HCT116 (cell line): ENCODE data around the gene TEK. TPM values are rescaled to one million over a fixed set of nuclear protein-coding genes. Genes with fewer than 3 reads are reported as not detected.

ENCODE experiments used
- ATAC-seq: fragments of 200-7000 bp; cut with Tn5 transposase; 2 replicates; pipeline ENCODE4 v1.9.1; 2020; ENCODE audit warnings: mild to moderate bottlenecking, moderate library complexity
- BruUV-seq: library from RNA; stranded (reverse); fragments of 400-500 nt; replicated peaks from 2 replicates; lab custom pipeline; 2021; lab: Mats Ljungman, UMichigan
- CTCF ChIA-PET: fragments of 300-600 bp; sonication (Branson Sonifier 250); formaldehyde crosslinking; loops from one replicate; lab custom pipeline; 2021; ENCODE audit warnings: antibody characterized with exemption; lab: Charles Lee
- POLR2A ChIA-PET: fragments of 300-600, 350-600 bp; sonication (Branson Sonifier 250); formaldehyde crosslinking; loops from one replicate; lab custom pipeline; 2021; ENCODE audit warnings: antibody characterized with exemption; lab: Charles Lee
- RAD21 ChIA-PET, 2 experiments: fragments of 300-600 bp; sonication (Branson Sonifier 250); formaldehyde crosslinking; loops; one replicate each; lab custom pipeline; 2023; ENCODE audit warnings: low total read pairs in 2 of 2; ENCODE audit not compliant: uncharacterized antibody in 2 of 2, unreplicated experiment in 2 of 2, low non-redundant PET in 1 of 2; lab: Charles Lee
- DNase-seq: peaks from one replicate; pipeline ENCODE4 v3.0.0-alpha.2; 2010; ENCODE audit warnings: low read depth, low spot score
- H2AFZ ChIP-seq: fragments of 200-600 bp; shearing (Covaris generic), sonication (generic); 2 replicates; pipeline ENCODE4 v1.6.1; 2017; ENCODE audit warnings: low read depth, mixed run types, mixed read lengths, antibody characterized with exemption, low read length; ENCODE audit not compliant: poor library complexity, severe bottlenecking
- H3K27ac ChIP-seq: 2 replicates; pipeline ENCODE4 v1.5.1; 2012; ENCODE audit warnings: low read depth, low read length
- H3K27me3 ChIP-seq: fragments of 200-600 bp; sonication (generic); 2 replicates; pipeline ENCODE4 v1.6.1; 2016; ENCODE audit warnings: mixed run types, low read length, mixed read lengths; ENCODE audit not compliant: insufficient read depth
- H3K36me3 ChIP-seq, 2 experiments: fragments of 200-500 bp in 1 of 2; fragments of 200-600 bp in 1 of 2; sonication (Bioruptor generic) in 1 of 2; sonication (generic) in 1 of 2; 2 replicates each; pipeline versions ENCODE4 v1.5.1 to v1.6.1; 2014 to 2016; ENCODE audit warnings: low read length in 2 of 2, inconsistent platforms in 1 of 2, mixed read lengths in 1 of 2, mixed run types in 1 of 2; ENCODE audit not compliant: insufficient read depth in 2 of 2, control insufficient read depth in 1 of 2
- H3K4me1 ChIP-seq, 2 experiments: fragments of 200-600 bp in 1 of 2; sonication (generic) in 1 of 2; 2 replicates each; pipeline versions ENCODE4 v1.5.1 to v1.6.1; 2012 to 2017; ENCODE audit warnings: low read length in 2 of 2, inconsistent platforms in 1 of 2, mild to moderate bottlenecking in 1 of 2, mixed read lengths in 1 of 2, mixed run types in 1 of 2, moderate library complexity in 1 of 2; ENCODE audit not compliant: insufficient read depth in 2 of 2, control insufficient read depth in 1 of 2
- H3K4me2 ChIP-seq: fragments of 200-600 bp; sonication (generic); 2 replicates; pipeline ENCODE4 v1.6.1; 2017; ENCODE audit warnings: mixed run types, low read length, mixed read lengths
- H3K4me3 ChIP-seq, 2 experiments: fragments of 200-600 bp in 1 of 2; sonication (generic) in 1 of 2; replicated peaks in 1 of 2; 2 replicates each; pipeline ENCODE4 v1.5.1; 2011 to 2016; ENCODE audit warnings: low read length in 2 of 2, control low read depth in 1 of 2, low read depth in 1 of 2, mild to moderate bottlenecking in 1 of 2, mixed read lengths in 1 of 2, mixed run types in 1 of 2
- H3K79me2 ChIP-seq: fragments of 200-600 bp; sonication (generic); 2 replicates; pipeline ENCODE4 v1.6.1; 2017; ENCODE audit warnings: mild to moderate bottlenecking, mixed run types, low read length, moderate library complexity, mixed read lengths; ENCODE audit not compliant: insufficient read depth
- H3K9ac ChIP-seq: fragments of 200-600 bp; sonication (generic); 2 replicates; pipeline ENCODE4 v1.6.1; 2016; ENCODE audit warnings: low read length, mixed read lengths
- H3K9me2 ChIP-seq: fragments of 200-600 bp; sonication (generic), shearing (Covaris generic); 2 replicates; pipeline ENCODE4 v1.6.1; 2017; ENCODE audit warnings: mixed run types, mild to moderate bottlenecking, moderate library complexity; ENCODE audit not compliant: insufficient read depth
- H3K9me3 ChIP-seq, 2 experiments: fragments of 200-500 bp in 1 of 2; fragments of 200-600 bp in 1 of 2; sonication (Bioruptor generic) in 1 of 2; sonication (generic) in 1 of 2; 2 replicates each; pipeline ENCODE4 v1.6.1; 2014 to 2017; ENCODE audit warnings: low read length in 2 of 2, mixed read lengths in 2 of 2, inconsistent platforms in 1 of 2, low read depth in 1 of 2, mild to moderate bottlenecking in 1 of 2, mixed run types in 1 of 2, moderate library complexity in 1 of 2; ENCODE audit not compliant: control insufficient read depth in 1 of 2, insufficient read depth in 1 of 2
- H4K20me1 ChIP-seq: fragments of 200-600 bp; sonication (generic), shearing (Covaris generic); 2 replicates; pipeline ENCODE4 v1.6.1; 2017; ENCODE audit warnings: mixed run types, mild to moderate bottlenecking, moderate library complexity; ENCODE audit not compliant: insufficient read depth
- EGR1 ChIP-seq: IDR thresholded peaks from 2 replicates; pipeline ENCODE4 v1.6.1; 2012; ENCODE audit warnings: low read depth
- ELF1 ChIP-seq: IDR thresholded peaks from 2 replicates; pipeline ENCODE4 v1.6.1; 2012; ENCODE audit warnings: low read depth, borderline replicate concordance
- JUND ChIP-seq: IDR thresholded peaks from 2 replicates; pipeline ENCODE4 v1.6.1; 2012
- SP1 ChIP-seq: IDR thresholded peaks from 2 replicates; pipeline ENCODE4 v1.6.1; 2012; ENCODE audit warnings: low read depth
- YY1 ChIP-seq: IDR thresholded peaks from 2 replicates; pipeline ENCODE4 v1.6.1; 2011; ENCODE audit warnings: low read length, low read depth, moderate library complexity, mild to moderate bottlenecking; ENCODE audit not compliant: insufficient replicate concordance; ENCODE audit errors: extremely low read depth
- intact Hi-C: fragments of 100-400 bp; cut with micrococcal nuclease; formaldehyde crosslinking; loops from 2 replicates; pipeline ENCODE4 v1.10.0; 2022
- total RNA-seq: library from RNA; stranded (reverse); gene quantifications from one replicate; pipeline ENCODE4 v1.2.1, GENCODE V29; 2021; ENCODE audit not compliant: unreplicated experiment
- TF ChIP-seq, protein P1 (sequence below): IDR thresholded peaks from 2 replicates; pipeline ENCODE4 v1.6.1; 2012; ENCODE audit warnings: low read depth
- TF ChIP-seq, protein P2 (sequence below): IDR thresholded peaks from 2 replicates; pipeline ENCODE4 v1.6.1; 2012

Gene TEK
- total RNA-seq, 1 experiment from 2014 or later: 0.15 TPM

DNA sequence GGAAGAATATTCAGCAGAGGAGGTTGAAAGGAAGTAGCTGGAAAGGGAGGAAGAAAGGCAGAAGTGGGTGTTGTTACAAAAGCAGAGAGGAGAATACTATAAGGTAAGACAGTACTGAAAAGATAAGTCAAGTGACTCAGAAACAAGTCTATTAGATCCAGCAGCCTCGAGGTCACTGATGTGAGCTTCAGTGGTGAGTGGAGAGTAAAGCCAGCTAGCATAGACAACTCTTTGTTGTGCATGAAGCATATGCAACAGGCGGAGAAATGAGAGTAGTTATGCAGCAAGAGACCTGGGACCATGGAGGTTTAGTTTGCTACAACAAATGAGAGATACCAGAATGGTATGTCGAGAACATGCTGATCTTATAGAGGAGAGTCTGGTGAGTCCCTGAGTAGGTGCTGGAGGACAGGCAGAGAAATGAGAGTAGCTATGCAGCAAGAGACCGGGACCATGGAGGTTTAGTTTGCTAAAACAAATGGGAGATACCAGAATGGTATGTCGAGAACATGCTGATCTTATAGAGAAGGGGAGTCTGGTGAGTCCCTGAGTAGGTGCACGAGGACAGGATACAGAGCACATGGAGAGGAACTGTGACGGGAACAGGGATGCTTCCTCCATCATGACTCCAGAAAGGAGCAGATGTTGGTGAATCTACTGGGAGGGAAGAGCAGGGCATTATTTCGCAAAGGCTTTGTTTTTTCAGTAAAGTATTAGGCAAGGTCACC lies 151.9 kb downstream of the TEK start:
- DNase-seq (no peak), ATAC-seq (no peak)
- ChIA-PET RAD21 (no interaction called here), POLR2A (interaction anchor here (0.6 kb wide), 1 partner anchor 13 kb away, joined by 6 read pairs; no protein-coding TSS in a partner anchor), CTCF (interaction anchor here (1.0 kb wide), 1 partner anchor 13 kb away, joined by 3 read pairs; no protein-coding TSS in a partner anchor)
- no peak overlapping the region for H2AFZ ChIP-seq
- H3K4me2 ChIP-seq: no peak overlapping the region
- H3K9me3 ChIP-seq: no peaks in the 10 kb centered on the region
- no peak overlapping the region for H3K27ac ChIP-seq
- no peak overlapping the region for H3K4me3 ChIP-seq
- intact Hi-C loops: no loop called here
- no peaks in the 10 kb centered on the region for H4K20me1 ChIP-seq
- H3K9ac ChIP-seq: no peak overlapping the region
- no peaks in the 10 kb centered on the region for H3K79me2 ChIP-seq
- BruUV-seq: no TSS peak
- no peak for TF ChIP-seq YY1
- TF ChIP-seq SP1: no peak
- peaks cover 0 to 4% of the 10 kb centered on the region in 2 experiments; a peak in 1 of 4 replicates for H3K4me1 ChIP-seq
- H3K27me3 ChIP-seq: peaks cover 33% of the 10 kb centered on the region
- no peaks in the 10 kb centered on the region for H3K36me3 ChIP-seq
- H3K9me2 ChIP-seq: no peaks in the 10 kb centered on the region

DNA sequence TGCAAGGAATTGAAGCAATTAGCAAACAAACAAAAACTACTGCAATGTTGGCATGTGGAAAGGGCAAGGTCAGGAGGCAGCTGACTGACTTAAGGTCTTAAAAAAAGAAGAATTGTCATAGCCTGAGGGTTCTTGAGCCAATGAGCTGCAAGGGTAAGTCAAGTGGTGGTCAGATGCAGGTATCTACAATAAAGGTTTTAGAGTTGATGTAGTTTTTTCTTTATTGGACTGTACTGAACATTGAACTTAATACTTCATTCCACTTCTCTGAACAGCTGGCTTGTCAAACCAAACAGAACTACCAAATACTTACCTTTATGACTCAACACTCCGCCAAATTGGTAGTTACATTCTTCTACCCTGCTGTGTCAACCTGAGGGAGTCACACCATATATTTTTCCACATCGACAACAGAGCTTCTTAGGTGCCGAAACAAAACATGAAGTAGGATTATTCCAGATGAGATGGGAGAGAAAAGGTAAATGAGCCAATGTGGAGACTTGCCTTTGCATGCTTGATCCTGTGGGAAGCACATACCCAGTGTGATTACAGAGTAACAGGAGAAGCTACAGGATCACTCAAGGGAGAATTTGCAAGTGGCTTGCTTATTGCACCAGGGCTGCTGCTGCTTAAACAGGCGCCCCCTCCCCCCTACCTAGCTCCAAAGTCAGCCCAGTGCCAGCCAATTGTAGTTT lies 152.6 kb downstream of the TEK start:
- Histone ChIP-seq H3K27me3 (peaks cover 33% of the 10 kb centered on the region), H3K4me1 (peaks cover 0 to 4% of the 10 kb centered on the region in 2 experiments; a peak in 1 of 4 replicates), H3K9me2 (no peaks in the 10 kb centered on the region), H3K36me3 (no peaks in the 10 kb centered on the region), H4K20me1 (no peaks in the 10 kb centered on the region), H3K4me2 (no peak overlapping the region), H3K9ac (no peak overlapping the region), H3K27ac (no peak overlapping the region), H3K4me3 (no peak overlapping the region), H2AFZ (no peak overlapping the region), H3K9me3 (no peaks in the 10 kb centered on the region), H3K79me2 (no peaks in the 10 kb centered on the region)
- BruUV-seq: no TSS peak
- CTCF ChIA-PET: no interaction called here
- POLR2A ChIA-PET: no interaction called here
- intact Hi-C loops: no loop called here
- DNase-seq (no peak), ATAC-seq (no peak)
- RAD21 ChIA-PET: no interaction called here
- TF ChIP-seq, protein P1, sequence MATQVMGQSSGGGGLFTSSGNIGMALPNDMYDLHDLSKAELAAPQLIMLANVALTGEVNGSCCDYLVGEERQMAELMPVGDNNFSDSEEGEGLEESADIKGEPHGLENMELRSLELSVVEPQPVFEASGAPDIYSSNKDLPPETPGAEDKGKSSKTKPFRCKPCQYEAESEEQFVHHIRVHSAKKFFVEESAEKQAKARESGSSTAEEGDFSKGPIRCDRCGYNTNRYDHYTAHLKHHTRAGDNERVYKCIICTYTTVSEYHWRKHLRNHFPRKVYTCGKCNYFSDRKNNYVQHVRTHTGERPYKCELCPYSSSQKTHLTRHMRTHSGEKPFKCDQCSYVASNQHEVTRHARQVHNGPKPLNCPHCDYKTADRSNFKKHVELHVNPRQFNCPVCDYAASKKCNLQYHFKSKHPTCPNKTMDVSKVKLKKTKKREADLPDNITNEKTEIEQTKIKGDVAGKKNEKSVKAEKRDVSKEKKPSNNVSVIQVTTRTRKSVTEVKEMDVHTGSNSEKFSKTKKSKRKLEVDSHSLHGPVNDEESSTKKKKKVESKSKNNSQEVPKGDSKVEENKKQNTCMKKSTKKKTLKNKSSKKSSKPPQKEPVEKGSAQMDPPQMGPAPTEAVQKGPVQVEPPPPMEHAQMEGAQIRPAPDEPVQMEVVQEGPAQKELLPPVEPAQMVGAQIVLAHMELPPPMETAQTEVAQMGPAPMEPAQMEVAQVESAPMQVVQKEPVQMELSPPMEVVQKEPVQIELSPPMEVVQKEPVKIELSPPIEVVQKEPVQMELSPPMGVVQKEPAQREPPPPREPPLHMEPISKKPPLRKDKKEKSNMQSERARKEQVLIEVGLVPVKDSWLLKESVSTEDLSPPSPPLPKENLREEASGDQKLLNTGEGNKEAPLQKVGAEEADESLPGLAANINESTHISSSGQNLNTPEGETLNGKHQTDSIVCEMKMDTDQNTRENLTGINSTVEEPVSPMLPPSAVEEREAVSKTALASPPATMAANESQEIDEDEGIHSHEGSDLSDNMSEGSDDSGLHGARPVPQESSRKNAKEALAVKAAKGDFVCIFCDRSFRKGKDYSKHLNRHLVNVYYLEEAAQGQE: no peak
- TF ChIP-seq JUND: no peak
- TF ChIP-seq SP1: no peak
- TF ChIP-seq EGR1: no peak
- TF ChIP-seq, protein P2, sequence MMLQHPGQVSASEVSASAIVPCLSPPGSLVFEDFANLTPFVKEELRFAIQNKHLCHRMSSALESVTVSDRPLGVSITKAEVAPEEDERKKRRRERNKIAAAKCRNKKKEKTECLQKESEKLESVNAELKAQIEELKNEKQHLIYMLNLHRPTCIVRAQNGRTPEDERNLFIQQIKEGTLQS: no peak
- TF ChIP-seq ELF1: no peak
- TF ChIP-seq YY1: no peak
